Heart right ventricle (tissue), 16 donors: ENCODE measurements around the gene CATSPERD. TPM values are rescaled to one million over a fixed set of nuclear protein-coding genes. Genes with fewer than 3 reads are reported as not detected.
A peak's percentile ranks its signal among the peaks of the same experiment; 100 is the strongest.

Experiments used
- ATAC-seq, 8 donors: fragments of 200-7000 bp; cut with Tn5 transposase; one replicate each; pipeline ENCODE4 v1.9.1; 2020; ENCODE audit warnings: mild to moderate bottlenecking in 8 of 8, moderate library complexity in 8 of 8, moderate number of reproducible peaks in 1 of 8
- DNase-seq, 2 donors: peaks; one replicate each; pipeline ENCODE4 v3.0.0-alpha.2; 2020
- H3K27ac ChIP-seq, 10 donors: fragments of 200-600 bp; sonication (generic) in 2 of 10; one replicate each; pipeline versions ENCODE4 v1.5.0 to v1.8.0; 2020 to 2022; ENCODE audit warnings: mild to moderate bottlenecking in 3 of 10
- H3K27me3 ChIP-seq, 7 donors: fragments of 200-600 bp; one replicate each; pipeline ENCODE4 v1.8.0; 2021 to 2022; ENCODE audit warnings: mild to moderate bottlenecking in 2 of 7
- H3K36me3 ChIP-seq, 9 donors: fragments of 200-600 bp; sonication (generic) in 1 of 9; one replicate each; pipeline versions ENCODE4 v1.5.0 to v1.8.0; 2020 to 2022; ENCODE audit warnings: mild to moderate bottlenecking in 2 of 9
- H3K4me1 ChIP-seq, 9 donors: fragments of 200-600 bp; sonication (generic) in 1 of 9; one replicate each; pipeline versions ENCODE4 v1.5.0 to v1.8.0; 2020 to 2022; ENCODE audit warnings: mild to moderate bottlenecking in 4 of 9
- H3K4me3 ChIP-seq, 10 donors: fragments of 200-600 bp; sonication (generic) in 2 of 10; one replicate each; pipeline versions ENCODE4 v1.5.0 to v1.8.0; 2020 to 2022; ENCODE audit warnings: mild to moderate bottlenecking in 7 of 10, moderate library complexity in 2 of 10
- H3K9me3 ChIP-seq, 11 donors: fragments of 200-600 bp in 10 of 11; sonication (generic) in 2 of 11; one replicate each; pipeline versions ENCODE4 v1.5.0 to v1.8.0; 2013 to 2022; ENCODE audit warnings: mild to moderate bottlenecking in 2 of 11, control low read depth in 1 of 11, moderate library complexity in 1 of 11
- CTCF ChIP-seq, 9 donors: fragments of 200-600 bp; sonication (generic) in 2 of 9; IDR thresholded peaks; one replicate each; pipeline versions ENCODE4 v1.5.0 to v1.8.0; 2021 to 2022; ENCODE audit warnings: antibody characterized with exemption in 9 of 9, mild to moderate bottlenecking in 5 of 9, moderate library complexity in 1 of 9
- WGBS, 2 donors: extraction: QIAGEN DNeasy Blood & Tissue Kit; methylation state at CpG; one replicate each; pipeline ENCODE4 v1.1.7; 2013; ENCODE audit warnings: inconsistent platforms in 1 of 2; 5-methylcytosine and 5-hydroxymethylcytosine counted together
- intact Hi-C, 10 donors: fragments of 100-400 bp; cut with DNase I; formaldehyde crosslinking; loops; one replicate each; pipeline versions ENCODE4 v1.11.1 to v1.14.2; 2022
- polyA plus RNA-seq, 2 donors: library from polyadenylated mRNA; stranded (reverse); fragments of 200-250 nt; gene quantifications; one replicate each; pipeline ENCODE4 v1.2.3, GENCODE V29; 2013
- total RNA-seq, 10 donors: library from RNA; stranded (reverse); fragmentation: NEBNext Ultra II Directional in 3 of 10; extraction: Animal tissue kit (Norgen Biotek cat#: 25700) in 3 of 10; gene quantifications; one replicate each; pipeline versions ENCODE4 v1.2.1 to v1.2.4, GENCODE V29; 2021 to 2023
- donor health status: Arrhythmogenic right ventricular cardiomyopathy.
- donor health status: ischemic (EF 13 %, LVEDD 7.1; RV severe dilation, severe dysfunction).
- donor health status: healthy with polysubstance abuse.
- donor health status: DM: no; HTN: yes; CAD: no.
- donor health status: DM: no; HTN: no; CAD: no.
- donor health status: ischemic (EF 25% LVEDD 6.9; RV normal size, moderate dysfunction).
- donor health status: ischemic (EF 25% LVEDD 5.7; RV mildly dilated, moderate dysfunction).
- donor health status: healthy.
- donor health status: DM: yes; HTN: yes; CAD: no.
- donor health status: Ischemic cardiomyopathy.
- donor health status: ischemic (EF 35%, LVEDD 5.7; RV mildly dilated, moderate dysfunction).
- donor health status: nonischemic (EF 11% LVEDD 7.7; RV severe dilation, severe dysfunction).
- donor health status: DM: yes; HTN: yes; CAD: no.
- donor health status: PGD.
- donor health status: ischemic (EF 29% LVEDD 5.4; RV normal size, mild dysfunction).
- donor health status: nonischemic (EF 23%, LVEDD 6.1; RV moderate dilation, normal function).

Gene CATSPERD
- total and polyA plus RNA-seq, 12 donors, result not detected

- WGBS, 2 donors, result 7 to 11% methylated on average over 8 of the region's 8 CpGs
- Histone ChIP-seq H3K9me3 (no peaks in the 10 kb centered on the region), H3K36me3 (no peaks in the 10 kb centered on the region), H3K27ac (no peak overlapping the region), H3K4me1 (peaks cover 3 to 53% (median 14%) of the 10 kb centered on the region in 9 donors), H3K27me3 (peaks cover 0 to 80% (median 46%) of the 10 kb centered on the region in 7 donors), H3K4me3 (peak overlapping the region in 7 of 10 donors; percentile 11 to 49 (median 36))
- intact Hi-C loops, result loop anchor here in 7 of 10 donors (5.0 to 10.0 kb wide), 4 partner anchors 89 to 221 kb away; no protein-coding TSS in a partner anchor
- ATAC-seq, result peak in 1 of 8 donors; percentile 0
- no peak for DNase-seq
- TF ChIP-seq CTCF (IDR thresholded peaks at IDR 0.05), result no peak
These were observed 83.0 kb downstream of the CATSPERD start for GRCh38 chr19:5803441-5803751.

GRCh38 chr19:5803752-5804515 is 83.5 kb downstream of the CATSPERD start:
- H3K4me1 ChIP-seq, result peaks cover 3 to 47% (median 14%) of the 10 kb centered on the region in 9 donors
- H3K9me3 ChIP-seq, result no peaks in the 10 kb centered on the region
- WGBS, 2 donors, result 1 to 2% methylated on average over 54 of the region's 54 CpGs
- H3K27ac ChIP-seq, result no peak overlapping the region
- peak; percentile 79 to 94 (median 88) for ATAC-seq
- peak; percentile 64 to 95 (median 86) for TF ChIP-seq CTCF (IDR thresholded peaks at IDR 0.05)
- no peaks in the 10 kb centered on the region for H3K36me3 ChIP-seq
- intact Hi-C loops, result loop anchor here in 9 of 10 donors (1.0 to 10.0 kb wide), 7 partner anchors 88 to 221 kb away; no protein-coding TSS in a partner anchor
- peaks cover 0 to 75% (median 46%) of the 10 kb centered on the region in 7 donors for H3K27me3 ChIP-seq
- peak overlapping the region in 8 of 10 donors; percentile 11 to 49 (median 35) for H3K4me3 ChIP-seq
- DNase-seq, result peak; percentile 85 to 88

GRCh38 chr19:5804516-5805461 is 84.4 kb downstream of the CATSPERD start, which contains the start of gene NRTN:
Gene NRTN (plus strand): TSS chr19:5805067. CDS start chr19:5824166, 19,099 bp downstream.
- DNase-seq, result no peak

More at GRCh38 chr19:5804516-5805461, 84.4 kb downstream of the CATSPERD start, which contains the start of gene NRTN:
- H3K4me1 ChIP-seq, result peaks cover 3 to 39% (median 13%) of the 10 kb centered on the region in 9 donors
- peaks cover 0 to 67% (median 46%) of the 10 kb centered on the region in 7 donors for H3K27me3 ChIP-seq
- no peaks in the 10 kb centered on the region for H3K36me3 ChIP-seq
- peak within 1 kb of the TSS in 9 of 10 donors; percentile 27 to 54 (median 44) for H3K4me3 ChIP-seq
- no peak for TF ChIP-seq CTCF (IDR thresholded peaks at IDR 0.05)
- H3K27ac ChIP-seq, result peak within 1 kb of the TSS in 9 of 10 donors; percentile 6 to 82 (median 53)
- intact Hi-C loops, result loop anchor here (1.0 to 10.0 kb wide), 7 partner anchors 88 to 220 kb away; no protein-coding TSS in a partner anchor
- ATAC-seq, result peak in 7 of 8 donors; percentile 18 to 62 (median 35)
- no peaks in the 10 kb centered on the region for H3K9me3 ChIP-seq
- WGBS, 2 donors, result 1 to 2% methylated on average over 49 to 105 of the region's 107 CpGs
